ENCODE measurements around the gene TEX29.

TEX29 gene

DNA sequence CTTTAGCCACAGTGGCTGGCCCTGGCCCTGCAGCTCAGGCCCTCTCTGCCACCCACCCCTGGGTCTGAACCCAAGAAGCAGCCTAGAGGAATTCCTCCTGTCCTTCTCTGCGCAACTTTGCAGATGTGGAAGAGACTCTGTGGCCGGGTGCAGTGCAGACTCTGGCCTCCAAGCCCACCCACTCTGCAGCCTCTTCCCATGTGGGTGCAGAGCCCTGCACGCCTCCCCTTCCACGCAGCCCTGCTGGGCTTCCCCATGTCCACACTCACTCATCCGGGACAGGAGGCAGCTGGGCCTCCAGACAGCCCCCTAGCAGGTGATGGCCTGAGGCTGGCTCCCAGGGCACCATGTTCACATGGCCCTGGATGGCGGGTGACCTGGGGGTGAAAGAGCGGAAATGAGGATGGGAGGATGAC, 2.5 kb downstream of the TEX29 start:
- no peak for DNase-seq (ENCODE audit: low read depth)

DNA sequence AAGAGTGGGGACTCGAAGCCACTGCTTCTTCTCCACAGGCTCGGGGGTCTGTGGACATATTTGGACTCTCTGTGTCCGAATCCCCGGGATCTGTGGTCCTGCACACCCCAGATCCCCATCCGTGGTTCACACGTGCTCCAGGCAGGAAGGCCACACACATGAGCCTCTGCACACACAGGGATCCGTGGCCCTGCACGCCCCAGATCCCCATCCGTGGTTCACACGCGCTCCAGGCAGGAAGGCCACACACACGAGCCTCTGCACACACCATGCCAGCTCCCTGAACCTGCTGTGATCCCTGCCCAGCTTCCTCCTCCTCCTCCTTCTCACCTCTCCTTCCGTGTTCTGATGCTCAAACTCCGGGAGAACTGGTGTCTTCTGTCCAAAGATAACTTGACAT, 3.1 kb downstream of the TEX29 start:
- no peak for DNase-seq (ENCODE audit: low read depth)

DNA sequence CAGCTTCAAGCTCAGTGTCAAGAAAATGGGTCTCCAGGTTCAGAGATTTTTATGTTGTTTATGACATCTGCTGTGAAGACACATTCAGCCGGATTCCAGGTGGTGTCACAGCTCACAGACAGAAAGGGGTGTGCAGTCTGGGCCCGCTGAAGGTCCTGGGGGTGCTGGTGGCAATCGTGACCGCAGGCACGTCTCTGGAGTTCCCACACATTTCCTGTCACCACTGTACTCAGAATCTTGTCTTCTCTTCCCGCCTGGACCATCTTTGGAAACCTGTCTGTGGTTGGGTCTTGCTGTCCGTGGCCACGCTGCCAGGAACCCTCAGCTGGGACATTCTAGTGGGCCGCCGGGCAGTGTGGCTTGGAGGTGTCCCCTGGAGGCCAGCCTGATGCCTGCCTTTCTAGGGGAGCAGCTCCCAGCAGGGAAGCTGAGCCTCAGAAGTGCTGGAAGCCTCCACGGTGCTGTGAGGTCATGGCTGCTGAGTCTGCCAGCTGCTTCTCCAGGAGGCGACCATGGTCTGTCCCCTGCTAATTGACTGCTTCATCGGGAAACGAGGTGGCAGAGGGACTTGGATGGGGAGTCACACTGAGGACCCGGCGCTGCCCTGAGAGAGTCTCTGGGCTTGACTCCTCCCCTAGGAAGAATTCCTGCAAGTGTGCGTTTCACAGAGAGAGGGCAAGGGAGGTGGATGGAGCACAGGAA, 3.7 kb downstream of the TEX29 start:
- DNase-seq (ENCODE audit: low read depth), result no peak

DNA sequence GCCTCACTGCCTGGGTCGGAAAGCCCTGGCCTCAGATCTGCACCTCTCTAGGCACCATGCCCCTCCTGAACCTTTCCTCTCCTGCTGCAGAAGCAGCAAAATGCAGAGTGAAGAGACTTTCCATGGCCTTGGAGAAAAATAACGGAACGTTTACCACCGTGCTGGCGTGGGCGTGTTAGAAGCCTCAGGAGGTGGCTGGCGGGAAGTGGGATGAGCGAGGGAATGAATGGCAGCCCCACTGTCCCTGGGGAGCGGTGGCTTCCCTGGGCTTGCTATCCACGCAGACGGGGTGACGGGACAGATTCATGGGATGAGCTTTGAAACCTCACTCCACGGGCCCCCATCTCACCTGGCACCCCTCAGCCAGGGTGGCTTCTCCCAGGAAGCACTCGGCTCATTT, 4.3 kb downstream of the TEX29 start:
- no peak for DNase-seq (ENCODE audit: low read depth)

DNA sequence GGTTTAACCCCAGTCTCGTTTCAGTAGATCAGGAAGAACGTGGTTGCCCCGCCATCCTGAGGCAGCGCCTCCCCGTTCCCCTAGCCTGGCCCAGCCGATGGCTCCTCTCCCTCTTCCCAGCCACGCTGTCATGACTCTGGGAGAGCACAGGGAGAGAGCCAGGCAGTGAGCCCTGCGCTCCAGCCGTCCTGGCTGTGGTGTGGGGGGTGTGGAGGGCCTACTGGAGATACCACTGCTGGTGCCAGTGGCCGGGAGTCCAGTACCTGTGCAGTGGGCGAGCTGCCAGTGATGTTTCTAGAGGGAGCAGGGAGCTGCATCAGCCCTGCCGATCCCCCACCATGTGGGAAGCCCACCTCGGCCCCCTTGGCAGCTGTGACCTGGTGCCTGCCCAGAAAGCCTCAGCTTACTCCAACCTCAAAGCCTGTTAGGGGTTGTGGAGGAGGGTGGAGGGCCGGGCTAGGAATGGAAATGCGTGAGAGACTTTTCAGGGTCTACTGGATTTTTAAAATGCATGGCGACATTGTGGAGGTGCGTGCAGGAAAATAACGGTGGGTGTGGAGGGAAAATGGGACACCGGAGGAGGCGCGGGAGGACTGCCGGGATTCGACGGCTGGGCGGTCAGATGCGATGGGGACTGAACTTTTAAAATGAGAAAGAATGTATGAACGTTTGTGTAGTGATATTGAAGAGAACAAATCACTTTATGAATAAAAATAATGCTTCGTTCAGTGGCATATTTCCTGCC, 4.9 kb downstream of the TEX29 start:
- no peak for DNase-seq (ENCODE audit: low read depth)

DNA sequence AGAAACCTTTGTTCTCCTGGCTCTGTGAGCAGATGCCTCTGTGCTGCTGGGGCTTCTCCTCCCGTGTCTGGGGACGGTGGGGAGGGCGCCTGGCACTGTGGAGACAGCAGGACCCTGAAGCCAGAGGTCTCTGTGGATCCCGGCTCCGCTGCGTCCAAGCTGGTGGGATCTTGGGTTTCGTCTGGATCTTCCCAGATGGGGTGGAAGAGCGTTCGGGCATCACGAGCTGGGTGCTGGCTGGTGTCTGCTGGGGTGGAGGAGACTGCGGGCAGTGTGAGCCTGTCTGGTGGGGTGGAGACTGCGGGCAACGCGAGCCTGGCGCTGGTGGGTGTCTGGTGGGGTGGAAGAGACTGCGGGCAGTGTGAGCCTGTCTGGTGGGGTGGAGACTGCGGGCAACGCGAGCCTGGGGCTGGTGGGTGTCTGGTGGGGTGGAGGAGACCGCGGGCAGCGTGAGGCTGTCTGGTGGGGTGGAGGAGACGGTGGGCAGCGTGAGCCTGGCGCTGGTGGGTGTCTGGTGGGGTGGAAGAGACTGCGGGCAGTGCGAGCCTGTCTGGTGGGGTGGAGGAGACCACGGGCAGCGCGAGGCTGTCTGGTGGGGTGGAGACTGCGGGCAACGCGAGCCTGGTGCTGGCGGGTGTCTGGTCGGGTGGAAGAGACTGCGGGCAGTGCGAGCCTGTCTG, 5.6 kb downstream of the TEX29 start:
- no peak for DNase-seq (ENCODE audit: low read depth)

DNA sequence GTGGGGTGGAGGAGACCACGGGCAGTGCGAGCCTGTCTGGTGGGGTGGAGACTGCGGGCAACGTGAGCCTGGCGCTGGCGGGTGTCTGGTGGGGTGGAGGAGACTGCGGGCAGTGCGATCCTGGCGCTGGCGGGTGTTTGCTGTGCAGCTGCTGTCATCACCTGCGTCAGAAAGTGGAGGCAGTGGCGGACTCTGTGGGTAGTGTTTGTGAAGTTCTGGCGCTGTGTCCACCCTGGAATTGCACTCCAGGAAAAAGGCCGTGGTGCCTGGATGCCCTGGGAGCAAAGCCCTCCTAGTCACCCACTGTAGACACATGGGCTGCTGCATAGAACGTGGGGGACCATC, 6.2 kb downstream of the TEX29 start:
- no peak for DNase-seq (ENCODE audit: low read depth)

DNA sequence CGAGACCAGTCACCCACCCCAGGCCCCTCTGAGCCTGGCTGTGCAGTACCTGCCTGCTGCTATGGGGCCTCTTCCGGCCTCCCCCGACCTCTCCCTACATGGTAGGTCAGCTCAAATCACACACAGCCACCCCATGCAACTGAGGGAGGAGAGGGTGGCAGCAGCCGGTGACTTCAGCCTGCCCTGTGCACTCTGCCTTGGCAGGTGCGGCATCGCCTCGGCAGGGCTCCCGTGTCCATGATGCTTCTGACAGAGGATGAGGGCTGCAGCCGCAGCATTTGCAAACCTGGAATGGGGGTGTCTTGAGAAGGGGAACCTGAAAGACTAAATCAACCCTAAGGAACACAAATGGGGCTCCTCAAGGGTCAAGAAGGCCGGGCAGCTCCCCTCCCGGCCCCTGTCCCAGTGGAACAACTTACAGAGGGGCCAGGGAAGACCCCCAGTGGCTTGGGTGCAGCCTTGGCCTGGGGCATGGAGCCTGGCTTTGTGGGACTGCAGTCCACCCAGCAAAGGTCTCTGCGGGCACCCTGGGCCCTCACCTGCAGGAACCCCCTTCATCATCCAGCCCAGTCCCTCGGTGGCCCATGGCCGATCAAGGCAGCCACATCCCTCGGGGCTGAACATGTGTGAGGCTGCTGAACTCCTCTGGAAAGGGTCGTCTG, 6.7 kb downstream of the TEX29 start:
- DNase-seq (ENCODE audit: low read depth), result no peak

DNA sequence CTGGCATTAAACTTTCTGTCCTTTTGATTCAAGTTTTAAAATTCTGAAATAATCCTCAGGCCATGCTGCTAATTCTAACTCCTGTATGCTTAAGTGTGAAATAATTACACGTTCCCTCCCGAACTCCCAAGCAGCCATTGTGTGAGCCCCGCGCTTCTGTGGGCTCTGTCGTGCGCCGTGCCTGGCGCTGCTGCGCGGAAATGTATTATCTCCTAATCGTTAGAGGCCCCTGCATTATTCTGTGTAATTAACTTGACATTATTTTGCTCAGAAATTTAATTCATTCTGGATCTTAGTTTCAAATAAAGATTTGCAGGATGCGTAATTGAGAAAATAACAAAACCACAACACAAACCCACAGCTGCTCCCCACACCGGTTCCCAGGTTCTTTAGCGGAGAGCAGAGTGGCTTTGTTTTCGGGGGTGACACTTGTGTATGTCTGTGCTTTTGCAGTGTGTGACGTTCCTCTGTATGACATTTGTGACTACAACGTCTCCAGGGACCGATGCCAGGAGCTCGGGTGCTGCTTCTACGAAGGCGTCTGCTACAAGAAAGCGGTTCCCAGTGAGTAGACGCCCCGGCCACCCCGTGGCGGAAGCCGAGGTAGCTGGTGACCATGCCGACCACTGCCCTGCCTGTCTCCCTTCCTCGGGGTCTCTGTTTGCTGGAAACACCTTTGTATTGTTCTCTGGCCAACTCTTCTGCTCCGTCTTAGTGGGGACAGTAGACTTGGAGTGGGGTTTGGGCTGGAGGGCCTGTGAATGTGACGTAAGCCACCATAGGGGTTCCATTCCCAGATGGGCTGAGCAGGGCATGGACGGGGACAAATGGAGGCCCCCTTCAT, 7.5 kb downstream of the TEX29 start:
- DNase-seq (ENCODE audit: low read depth), result no peak

DNA sequence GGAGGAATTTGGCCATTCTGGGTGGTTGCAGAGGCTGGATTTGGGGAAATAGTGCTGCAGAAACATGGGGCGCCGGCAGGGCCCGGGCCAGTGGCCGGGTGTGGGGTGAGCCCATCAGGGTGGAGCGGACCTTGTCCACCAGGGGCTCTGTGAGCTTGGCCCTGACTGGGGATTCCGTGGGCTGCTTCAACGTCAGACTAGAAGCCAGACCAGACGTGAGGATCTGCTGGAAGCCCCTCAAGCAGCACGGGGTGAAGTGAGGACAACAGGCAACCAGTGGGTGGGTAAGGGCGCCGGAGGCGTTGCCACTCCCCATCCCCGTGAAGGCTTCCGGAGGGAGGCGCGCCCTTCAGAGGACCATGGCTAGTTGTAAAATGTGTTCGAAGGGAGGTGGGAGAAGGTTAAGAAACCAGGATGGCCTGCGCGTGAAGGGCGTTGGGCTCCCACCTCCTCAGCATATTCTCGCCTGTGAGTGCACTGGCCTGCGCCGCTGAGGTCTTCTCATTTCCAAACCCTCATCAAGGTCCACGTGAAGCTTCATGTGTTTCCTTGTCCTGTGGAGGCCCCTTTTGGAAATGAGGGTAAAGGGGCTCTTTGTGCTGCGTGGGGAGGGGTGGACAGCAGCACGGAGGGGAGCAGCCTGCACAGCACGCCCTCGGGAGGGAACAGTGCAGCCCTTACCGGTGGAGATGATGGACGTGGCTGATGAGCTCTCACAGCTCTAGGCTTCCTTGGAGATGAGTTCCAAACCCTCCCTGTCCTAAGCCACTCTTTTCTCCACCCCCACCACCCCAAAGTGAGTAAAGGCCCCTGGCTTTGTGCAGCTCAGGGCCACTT, 8.3 kb downstream of the TEX29 start:
- DNase-seq (ENCODE audit: low read depth), result no peak

DNA sequence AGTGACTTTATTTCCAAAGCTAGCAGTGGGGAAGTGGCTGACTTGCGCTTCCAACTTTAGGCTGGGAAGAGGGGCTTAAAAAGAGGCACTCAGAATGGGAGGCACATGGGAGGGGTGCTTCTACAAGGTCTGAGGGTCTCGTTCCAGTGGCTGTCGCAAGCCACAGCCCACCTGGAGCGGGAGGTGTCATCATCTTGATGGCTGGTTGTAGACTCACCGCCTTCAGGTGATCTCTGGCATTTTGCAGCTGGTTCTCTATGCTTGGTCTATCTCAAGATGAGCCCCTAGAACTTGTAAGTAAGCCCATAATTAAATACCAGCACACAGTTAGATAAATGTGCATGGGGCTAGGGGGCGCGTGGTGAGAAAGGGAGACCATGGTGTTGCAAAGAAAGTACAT, 9.2 kb downstream of the TEX29 start:
- DNase-seq (ENCODE audit: low read depth), result no peak

DNA sequence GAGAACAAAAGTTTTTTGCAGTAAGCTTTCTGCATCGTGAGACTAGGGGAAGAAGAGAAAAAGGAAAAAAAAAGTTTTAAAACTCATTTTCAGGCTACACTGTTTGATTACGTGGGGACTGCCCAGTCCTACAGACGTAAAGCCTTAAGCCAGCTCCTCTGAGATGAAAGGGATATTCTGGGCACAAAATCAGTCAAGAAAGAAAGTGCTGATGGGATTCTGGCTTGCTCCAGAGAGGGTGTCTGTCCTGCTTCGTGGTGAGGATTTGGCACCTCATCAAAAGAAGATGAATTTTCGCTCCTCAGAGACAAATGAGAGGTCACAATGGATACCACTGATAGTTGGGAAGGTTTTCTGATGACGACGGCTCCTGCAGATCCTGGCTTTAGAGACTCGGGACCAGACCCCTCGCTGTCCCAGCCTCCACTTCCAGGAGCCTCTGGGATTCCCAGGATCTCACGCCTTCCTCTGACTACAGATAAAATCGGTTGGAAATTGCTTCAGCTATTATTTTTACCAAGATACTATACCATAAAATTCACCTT, 9.7 kb downstream of the TEX29 start:
- no peak for DNase-seq (ENCODE audit: low read depth)

DNA sequence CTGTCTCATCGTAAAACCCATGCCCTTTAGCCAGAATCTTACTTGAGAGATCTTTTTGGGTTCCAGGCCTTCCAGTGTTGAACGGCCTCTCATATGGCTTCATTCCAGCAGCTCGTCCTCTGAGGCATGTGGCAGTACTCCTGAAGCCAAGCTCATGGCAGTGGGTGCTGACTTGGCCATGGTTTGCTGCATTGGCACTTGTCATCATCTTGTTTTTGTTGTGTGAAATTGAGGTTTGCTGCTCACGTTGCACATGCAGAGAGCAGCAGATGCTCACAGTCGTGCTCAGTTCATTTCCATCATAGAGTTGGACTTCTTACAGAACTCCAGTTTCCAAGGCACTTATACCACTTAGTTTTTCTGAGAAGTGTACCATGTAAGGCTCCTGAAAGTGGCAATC, 14.9 kb downstream of the TEX29 start:
- DNase-seq (ENCODE audit: low read depth), result no peak

DNA sequence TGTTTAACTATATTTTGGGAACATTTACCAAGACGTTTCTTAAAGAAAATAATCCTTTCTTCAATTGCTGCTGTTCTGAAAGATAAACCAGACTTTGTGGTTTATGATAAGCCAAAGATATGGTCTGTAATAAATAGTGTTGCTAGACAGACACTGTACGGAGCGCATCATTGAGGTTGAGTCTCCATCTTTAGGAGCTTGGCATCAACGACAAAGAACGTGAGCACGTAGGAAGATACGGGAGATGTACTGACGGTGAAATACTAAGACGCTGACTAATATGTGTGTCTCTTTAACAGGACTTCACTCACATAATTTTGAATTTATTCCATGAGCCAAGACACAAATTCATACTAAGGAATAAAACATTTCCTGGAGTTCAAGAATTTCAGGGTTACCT, 16.2 kb downstream of the TEX29 start:
- DNase-seq (ENCODE audit: low read depth), result no peak

DNA sequence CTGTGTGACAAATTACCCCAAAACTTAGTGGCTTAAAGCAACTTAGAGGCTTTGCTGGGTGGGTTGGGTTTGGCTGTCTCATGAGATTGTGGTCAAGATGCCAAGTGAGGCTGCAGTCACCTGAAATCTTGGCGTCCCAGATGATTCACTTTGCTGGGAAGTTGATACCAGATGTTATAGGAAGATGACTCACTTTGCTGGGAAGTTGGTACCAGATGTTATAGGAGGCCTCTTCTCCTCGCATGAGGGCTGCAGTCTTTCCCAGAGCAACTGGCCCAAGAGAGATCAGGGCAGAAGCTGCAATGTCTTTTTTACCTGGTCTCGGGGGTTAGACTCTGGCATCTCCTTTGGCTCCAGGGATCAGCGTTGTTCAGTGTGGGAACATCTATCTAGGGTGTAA, 16.8 kb downstream of the TEX29 start:
- DNase-seq (ENCODE audit: low read depth), result no peak

DNA sequence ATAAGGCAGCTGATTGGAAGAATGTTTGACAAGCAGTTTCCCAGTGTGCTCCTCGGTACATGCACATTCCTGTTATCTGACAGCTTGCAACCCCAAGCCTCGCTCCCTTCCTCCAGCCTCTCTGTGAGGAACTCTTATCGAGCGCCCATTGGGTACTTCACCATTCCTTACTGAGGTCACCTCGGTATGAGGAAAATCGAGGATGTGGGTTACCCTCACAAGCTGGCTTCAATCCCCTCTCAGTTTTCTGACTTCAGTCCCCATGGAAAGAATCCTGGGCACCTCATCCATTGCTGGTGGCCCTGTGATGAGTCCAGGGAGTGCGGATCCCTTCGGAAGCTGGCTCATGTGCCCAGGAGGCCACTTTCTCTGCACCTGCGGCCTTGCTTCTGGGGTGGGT, 17.3 kb downstream of the TEX29 start:
- DNase-seq (ENCODE audit: low read depth), result no peak

DNA sequence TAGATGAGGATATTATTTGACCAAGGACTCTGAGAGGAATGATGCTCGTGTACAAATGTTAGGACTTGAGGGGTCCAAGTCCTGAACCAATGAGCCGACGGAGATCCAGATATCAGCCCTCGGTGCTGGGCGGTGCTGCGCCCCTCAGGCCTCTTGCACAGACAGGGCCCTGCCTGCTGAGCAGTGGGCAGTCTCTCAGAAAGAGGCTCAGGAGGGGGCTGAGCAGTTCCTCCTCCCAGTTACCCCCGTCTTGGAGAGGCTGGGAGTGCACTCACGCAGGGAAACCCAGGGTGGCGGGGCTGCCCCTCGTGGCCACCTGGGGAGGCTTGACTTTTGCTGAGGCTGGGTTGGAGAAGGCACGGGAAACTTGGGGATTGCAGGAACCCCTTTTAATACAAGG, 18.4 kb downstream of the TEX29 start:
- DNase-seq (ENCODE audit: low read depth), result no peak

DNA sequence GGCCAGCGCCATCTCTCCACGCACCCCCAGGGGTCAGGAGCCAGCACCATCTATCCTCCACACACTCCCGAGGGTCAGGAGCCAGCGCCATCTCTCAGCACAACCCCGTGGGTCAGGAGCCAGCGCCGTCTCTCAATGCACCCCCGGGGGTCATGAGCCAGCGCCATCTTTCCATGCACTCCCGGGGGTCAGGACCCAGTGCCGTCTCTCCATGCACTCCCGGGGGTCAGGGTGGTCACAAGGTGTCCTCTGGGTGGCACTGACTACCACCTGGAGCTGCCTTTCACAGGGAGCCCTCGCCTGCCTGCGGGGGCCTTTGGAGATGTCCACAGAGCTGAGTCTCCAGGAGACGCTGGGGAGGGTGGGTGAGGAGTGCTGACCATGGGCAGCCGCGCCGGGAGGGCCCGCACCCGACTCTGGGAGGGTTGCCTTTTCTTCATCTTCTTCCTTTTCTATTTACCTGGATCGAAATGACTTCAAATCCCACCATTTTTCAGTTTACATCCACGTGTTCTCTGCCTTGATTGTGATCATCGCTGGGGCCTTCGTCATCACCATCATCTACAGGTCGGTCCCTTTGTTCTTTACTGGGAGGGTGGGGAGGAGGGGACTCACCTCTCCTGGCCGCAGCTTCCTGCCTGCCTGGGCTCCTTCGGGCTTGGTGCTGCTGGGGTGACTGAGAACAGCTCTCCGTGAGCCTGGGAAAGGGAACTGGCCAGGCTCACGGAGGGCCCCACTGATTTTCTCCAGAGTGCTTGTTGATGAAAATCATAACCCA, 19.1 kb downstream of the TEX29 start:
- no peak for DNase-seq (ENCODE audit: low read depth)

DNA sequence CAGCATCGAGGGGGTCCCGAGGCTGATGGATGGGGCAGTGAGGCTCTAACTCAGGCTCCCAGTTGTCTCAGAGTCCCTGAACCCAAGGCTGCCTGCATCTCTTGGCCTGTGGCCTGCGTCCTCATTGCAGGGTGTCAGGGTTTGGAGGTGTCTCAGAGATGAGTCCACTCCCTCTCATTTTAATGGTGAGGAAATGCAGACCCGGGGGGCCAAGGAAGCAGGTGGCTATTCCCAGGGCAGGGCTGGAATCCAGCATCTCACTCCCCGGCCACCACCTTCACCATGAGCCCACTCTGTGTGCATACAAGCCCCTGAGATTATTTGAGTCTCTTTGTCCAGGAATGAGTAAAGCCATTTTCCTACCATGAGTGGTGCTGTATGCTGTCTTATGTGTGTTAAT, 21.4 kb downstream of the TEX29 start:
- DNase-seq (ENCODE audit: low read depth), result no peak

DNA sequence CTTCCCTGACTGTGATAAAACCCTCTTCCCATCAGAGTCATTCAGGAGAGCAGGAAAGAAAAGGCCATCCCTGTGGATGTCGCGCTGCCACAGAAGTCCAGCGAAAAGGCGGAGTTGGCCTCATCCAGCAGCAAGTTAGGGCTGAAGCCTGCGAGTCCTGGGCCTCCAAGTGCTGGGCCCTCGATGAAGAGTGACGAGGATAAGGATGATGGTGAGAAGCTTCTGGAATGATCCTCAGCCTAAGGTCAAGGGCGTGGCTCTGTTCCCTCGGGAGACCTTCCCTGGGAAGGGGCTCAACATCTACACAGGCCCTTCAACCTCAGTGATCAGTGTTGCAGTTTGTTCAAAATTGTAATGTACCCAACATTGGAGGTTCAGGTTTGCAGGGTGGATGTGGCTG, 22.3 kb downstream of the TEX29 start:
- DNase-seq (ENCODE audit: low read depth), result no peak

All from activated T-cell treated with anti-CD3 and anti-CD28 coated beads for 1 hour (primary cell).